HepG2 (cell line): ENCODE measurements around the gene CAPRIN2. TPM values are rescaled to one million over a fixed set of nuclear protein-coding genes. Genes with fewer than 3 reads are reported as not detected.
A peak's percentile ranks its signal among the peaks of the same experiment; 100 is the strongest.

Experiments used
- CBX5 ChIP-seq: sonication (generic); formaldehyde crosslinking; IDR thresholded peaks from 2 replicates; pipeline ENCODE4 v1.4.0; 2020; ENCODE audit warnings: missing genetic modification reagents, borderline replicate concordance
- HNF4A ChIP-seq: sonication (generic); formaldehyde crosslinking; IDR thresholded peaks from 2 replicates; pipeline ENCODE4 v1.4.0; 2020; ENCODE audit warnings: missing genetic modification reagents
- HNRNPH1 ChIP-seq: fragments of 200-400 bp; formaldehyde crosslinking; optimal IDR thresholded peaks from 2 replicates; pipeline ENCODE3; 2017; ENCODE audit warnings: mild to moderate bottlenecking, low read depth, low read length
- HNRNPL ChIP-seq: fragments of 200-400 bp; formaldehyde crosslinking; IDR thresholded peaks from 2 replicates; pipeline ENCODE4 v1.6.1; 2017; ENCODE audit warnings: mild to moderate bottlenecking, low read depth, low read length
- HNRNPUL1 ChIP-seq: fragments of 200-400 bp; formaldehyde crosslinking; IDR thresholded peaks from 2 replicates; pipeline ENCODE4 v1.6.1; 2017; ENCODE audit warnings: low read depth, mild to moderate bottlenecking, low read length, moderate library complexity
- KDM3A ChIP-seq: IDR thresholded peaks from 2 replicates; pipeline ENCODE4 v1.6.1; 2018; ENCODE audit warnings: low read depth, missing compliant biosample characterization
- MTERF4 ChIP-seq: sonication (generic); formaldehyde crosslinking; IDR thresholded peaks from 2 replicates; pipeline ENCODE4 v1.8.0; 2023; ENCODE audit warnings: mild to moderate bottlenecking, missing genetic modification reagents
- NCOR1 ChIP-seq: fragments of 200-600 bp; sonication (generic); IDR thresholded peaks from 2 replicates; pipeline ENCODE4 v1.7.0; 2017; ENCODE audit warnings: antibody characterized with exemption, low read length, borderline replicate concordance
- NKX3-1 ChIP-seq: sonication (generic); formaldehyde crosslinking; IDR thresholded peaks from 2 replicates; pipeline ENCODE4 v1.5.0; 2020; ENCODE audit warnings: missing genetic modification reagents
- RARA ChIP-seq: IDR thresholded peaks from 2 replicates; pipeline ENCODE4 v1.6.1; 2016; ENCODE audit warnings: missing genetic modification reagents, missing compliant biosample characterization
- RFX5 ChIP-seq: IDR thresholded peaks from 2 replicates; pipeline ENCODE4 v1.6.1; 2011; ENCODE audit warnings: low read depth, low read length, improper control_type of control experiment
- SAP130 ChIP-seq: IDR thresholded peaks from 2 replicates; pipeline ENCODE4 v1.6.1; 2016; ENCODE audit warnings: low read depth
- SCMH1 ChIP-seq: sonication (generic); formaldehyde crosslinking; IDR thresholded peaks from 2 replicates; pipeline ENCODE4 v1.9.0; 2021; ENCODE audit warnings: missing genetic modification reagents, mild to moderate bottlenecking, borderline replicate concordance
- SMAD3 ChIP-seq: sonication (generic); formaldehyde crosslinking; IDR thresholded peaks from 2 replicates; pipeline ENCODE4 v1.4.0; 2020; ENCODE audit warnings: missing genetic modification reagents
- SRY ChIP-seq: sonication (generic); formaldehyde crosslinking; IDR thresholded peaks from 2 replicates; pipeline ENCODE4 v1.8.0; 2022; ENCODE audit warnings: mild to moderate bottlenecking, missing genetic modification reagents
- TERF1 ChIP-seq: sonication (generic); formaldehyde crosslinking; IDR thresholded peaks from 2 replicates; pipeline ENCODE4 v1.8.0; 2022; ENCODE audit warnings: mild to moderate bottlenecking, missing genetic modification reagents, moderate library complexity
- ZNF234 ChIP-seq: sonication (generic); formaldehyde crosslinking; conservative IDR thresholded peaks from 2 replicates; pipeline ENCODE4 v1.5.1; 2020; ENCODE audit warnings: mild to moderate bottlenecking, missing genetic modification reagents
- ZNF3 ChIP-seq: IDR thresholded peaks from 2 replicates; pipeline ENCODE4 v1.7.0; 2017; ENCODE audit warnings: inconsistent platforms
- ZNF383 ChIP-seq: sonication (generic); formaldehyde crosslinking; IDR thresholded peaks from 2 replicates; pipeline ENCODE4 v1.4.0; 2020; ENCODE audit warnings: missing genetic modification reagents, mild to moderate bottlenecking, borderline replicate concordance
- ZNF431 ChIP-seq: sonication (generic); formaldehyde crosslinking; IDR thresholded peaks from 2 replicates; pipeline ENCODE4 v1.9.0; 2022; ENCODE audit warnings: missing genetic modification reagents, low read depth, mild to moderate bottlenecking, borderline replicate concordance
- ZNF510 ChIP-seq: sonication (generic); formaldehyde crosslinking; IDR thresholded peaks from 2 replicates; pipeline ENCODE4 v1.4.0; 2020; ENCODE audit warnings: low read depth, mild to moderate bottlenecking, missing genetic modification reagents
- polyA plus RNA-seq, 8 experiments: library from polyadenylated mRNA; depleted of rRNA in 3 of 8; stranded (reverse) in 7 of 8; unstranded in 1 of 8; fragments of >200 nt; fragmentation: Illumina TruSeq in 4 of 8; extraction: Trizol in 4 of 8; gene quantifications; 2 replicates each; pipeline versions ENCODE4 v1.2.1 to v1.2.3, GENCODE V29; 2011 to 2016; ENCODE audit warnings: low read depth in 4 of 8, missing spikeins in 1 of 8, mixed read lengths in 1 of 8; ENCODE audit not compliant: insufficient read depth in 1 of 8
- total RNA-seq, 5 experiments: library from RNA; depleted of rRNA; stranded (reverse); fragments of >200 nt; fragmentation: Illumina TruSeq; extraction: Trizol; gene quantifications; 2 replicates each; pipeline ENCODE4 v1.2.3, GENCODE V29; 2016; ENCODE audit warnings: low read depth in 1 of 5
- TF ChIP-seq, protein P1 (sequence below): sonication (generic); formaldehyde crosslinking; IDR thresholded peaks from 2 replicates; pipeline ENCODE4 v1.4.0; 2020; ENCODE audit warnings: mild to moderate bottlenecking, missing genetic modification reagents
- TF ChIP-seq, protein P2 (sequence below): sonication (generic); formaldehyde crosslinking; IDR thresholded peaks from 2 replicates; pipeline ENCODE4 v1.9.0; 2021; ENCODE audit warnings: missing genetic modification reagents, borderline replicate concordance
- TF ChIP-seq, protein P3 (sequence below): sonication (generic); formaldehyde crosslinking; IDR thresholded peaks from 2 replicates; pipeline ENCODE4 v1.8.0; 2022; ENCODE audit warnings: mild to moderate bottlenecking, missing genetic modification reagents; ENCODE audit not compliant: insufficient replicate concordance

CAPRIN2 gene
- total and polyA plus RNA-seq, 2 of the 13 experiments (the other 11 are each of a cell fraction or from before 2014, with no cell fraction given): 21.7 to 30.6 TPM

GRCh38 chr12:30754750-30755394, at the start of gene CAPRIN2 (continued):
- TF ChIP-seq HNRNPL: no peak
- no peak for TF ChIP-seq NKX3-1 (CRISPR knock-in tag)
- no peak for TF ChIP-seq ZNF383 (CRISPR knock-in tag)
- TF ChIP-seq SAP130 (CRISPR knock-in tag): peak; percentile 91
- peak; percentile 52; the same call in 1 of the 2 replicates for TF ChIP-seq MTERF4 (CRISPR knock-in tag)
- no peak for TF ChIP-seq ZNF3
- TF ChIP-seq TERF1: no peak
- TF ChIP-seq, protein P1, sequence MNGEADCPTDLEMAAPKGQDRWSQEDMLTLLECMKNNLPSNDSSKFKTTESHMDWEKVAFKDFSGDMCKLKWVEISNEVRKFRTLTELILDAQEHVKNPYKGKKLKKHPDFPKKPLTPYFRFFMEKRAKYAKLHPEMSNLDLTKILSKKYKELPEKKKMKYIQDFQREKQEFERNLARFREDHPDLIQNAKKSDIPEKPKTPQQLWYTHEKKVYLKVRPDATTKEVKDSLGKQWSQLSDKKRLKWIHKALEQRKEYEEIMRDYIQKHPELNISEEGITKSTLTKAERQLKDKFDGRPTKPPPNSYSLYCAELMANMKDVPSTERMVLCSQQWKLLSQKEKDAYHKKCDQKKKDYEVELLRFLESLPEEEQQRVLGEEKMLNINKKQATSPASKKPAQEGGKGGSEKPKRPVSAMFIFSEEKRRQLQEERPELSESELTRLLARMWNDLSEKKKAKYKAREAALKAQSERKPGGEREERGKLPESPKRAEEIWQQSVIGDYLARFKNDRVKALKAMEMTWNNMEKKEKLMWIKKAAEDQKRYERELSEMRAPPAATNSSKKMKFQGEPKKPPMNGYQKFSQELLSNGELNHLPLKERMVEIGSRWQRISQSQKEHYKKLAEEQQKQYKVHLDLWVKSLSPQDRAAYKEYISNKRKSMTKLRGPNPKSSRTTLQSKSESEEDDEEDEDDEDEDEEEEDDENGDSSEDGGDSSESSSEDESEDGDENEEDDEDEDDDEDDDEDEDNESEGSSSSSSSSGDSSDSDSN (CRISPR knock-in tag): peak; percentile 99
- TF ChIP-seq SRY (CRISPR knock-in tag): peak; percentile 95
- no peak for TF ChIP-seq SCMH1
- no peak for TF ChIP-seq HNRNPUL1
- peak; percentile 44 for TF ChIP-seq HNRNPH1
- TF ChIP-seq ZNF234 (CRISPR knock-in tag): 0 out of 2 replicates have a peak, but pooled peaks have one; percentile 76
- peak; percentile 21; the same call in 1 of the 2 replicates for TF ChIP-seq ZNF431 (CRISPR knock-in tag)
- no peak for TF ChIP-seq ZNF510
- TF ChIP-seq RARA (CRISPR knock-in tag): peak; percentile 63
- TF ChIP-seq, protein P2, sequence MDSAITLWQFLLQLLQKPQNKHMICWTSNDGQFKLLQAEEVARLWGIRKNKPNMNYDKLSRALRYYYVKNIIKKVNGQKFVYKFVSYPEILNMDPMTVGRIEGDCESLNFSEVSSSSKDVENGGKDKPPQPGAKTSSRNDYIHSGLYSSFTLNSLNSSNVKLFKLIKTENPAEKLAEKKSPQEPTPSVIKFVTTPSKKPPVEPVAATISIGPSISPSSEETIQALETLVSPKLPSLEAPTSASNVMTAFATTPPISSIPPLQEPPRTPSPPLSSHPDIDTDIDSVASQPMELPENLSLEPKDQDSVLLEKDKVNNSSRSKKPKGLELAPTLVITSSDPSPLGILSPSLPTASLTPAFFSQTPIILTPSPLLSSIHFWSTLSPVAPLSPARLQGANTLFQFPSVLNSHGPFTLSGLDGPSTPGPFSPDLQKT (CRISPR knock-in tag): no peak
- peak; percentile 70; the same call in 1 of the 2 replicates for TF ChIP-seq CBX5 (CRISPR knock-in tag)
- TF ChIP-seq NCOR1: no peak
- TF ChIP-seq KDM3A: peak; percentile 82
- peak; percentile 44; the same call in 1 of the 2 replicates for TF ChIP-seq HNF4A (CRISPR knock-in tag)
- no peak for TF ChIP-seq RFX5
- TF ChIP-seq SMAD3 (CRISPR knock-in tag): peak; percentile 76; the same call in 1 of the 2 replicates
- TF ChIP-seq, protein P3, sequence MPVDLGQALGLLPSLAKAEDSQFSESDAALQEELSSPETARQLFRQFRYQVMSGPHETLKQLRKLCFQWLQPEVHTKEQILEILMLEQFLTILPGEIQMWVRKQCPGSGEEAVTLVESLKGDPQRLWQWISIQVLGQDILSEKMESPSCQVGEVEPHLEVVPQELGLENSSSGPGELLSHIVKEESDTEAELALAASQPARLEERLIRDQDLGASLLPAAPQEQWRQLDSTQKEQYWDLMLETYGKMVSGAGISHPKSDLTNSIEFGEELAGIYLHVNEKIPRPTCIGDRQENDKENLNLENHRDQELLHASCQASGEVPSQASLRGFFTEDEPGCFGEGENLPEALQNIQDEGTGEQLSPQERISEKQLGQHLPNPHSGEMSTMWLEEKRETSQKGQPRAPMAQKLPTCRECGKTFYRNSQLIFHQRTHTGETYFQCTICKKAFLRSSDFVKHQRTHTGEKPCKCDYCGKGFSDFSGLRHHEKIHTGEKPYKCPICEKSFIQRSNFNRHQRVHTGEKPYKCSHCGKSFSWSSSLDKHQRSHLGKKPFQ (CRISPR knock-in tag): no peak
